OCI-LY7 (cell line): ENCODE measurements around the gene TACR1. TPM values are rescaled to one million over a fixed set of nuclear protein-coding genes. Genes with fewer than 3 reads are reported as not detected.
"Not testable (repeated sequence)": the region's sequence is repeated elsewhere in the genome, so short reads cannot be mapped to it uniquely, and the experiment has no call there.

ENCODE experiments used
- BruUV-seq: library from RNA; stranded (reverse); fragments of 400-500 nt; replicated peaks from 2 replicates; lab custom pipeline; 2021; lab: Mats Ljungman, UMichigan
- CTCF ChIA-PET: fragments of 300-600 bp; sonication (Branson Sonifier 250); formaldehyde crosslinking; loops from one replicate; lab custom pipeline; 2022; ENCODE audit warnings: antibody characterized with exemption; ENCODE audit not compliant: unreplicated experiment; lab: Charles Lee
- POLR2A ChIA-PET: fragments of 300-600 bp; sonication (Branson Sonifier 250); formaldehyde crosslinking; loops from one replicate; lab custom pipeline; 2022; ENCODE audit warnings: antibody characterized with exemption; lab: Charles Lee
- DNase-seq: peaks from one replicate; pipeline ENCODE4 v3.0.0-alpha.2; 2015; ENCODE audit warnings: low spot score
- H2AFZ ChIP-seq: fragments of 200-600 bp; sonication (generic), shearing (Covaris generic); 2 replicates; pipeline ENCODE4 v1.6.1; 2014; ENCODE audit warnings: mild to moderate bottlenecking, antibody characterized with exemption, low read length, moderate library complexity
- H3K27ac ChIP-seq: fragments of 200-600 bp; sonication (generic); 2 replicates; pipeline ENCODE4 v1.5.1; 2014; ENCODE audit warnings: mixed run types, low read depth, mild to moderate bottlenecking, moderate library complexity, low read length, inconsistent platforms; ENCODE audit not compliant: poor library complexity, severe bottlenecking
- H3K36me3 ChIP-seq: fragments of 200-600 bp; sonication (generic); 2 replicates; pipeline ENCODE4 v1.6.1; 2014; ENCODE audit warnings: mild to moderate bottlenecking, antibody characterized with exemption, low read length, moderate library complexity, mixed read lengths; ENCODE audit not compliant: insufficient read depth
- H3K4me1 ChIP-seq: fragments of 200-600 bp; sonication (generic); 2 replicates; pipeline ENCODE4 v1.5.1; 2014; ENCODE audit warnings: mild to moderate bottlenecking, low read length; ENCODE audit not compliant: insufficient read depth, poor library complexity, severe bottlenecking
- H3K4me2 ChIP-seq: fragments of 200-600 bp; sonication (generic); 2 replicates; pipeline ENCODE4 v1.6.1; 2014; ENCODE audit warnings: mild to moderate bottlenecking, low read length
- H3K4me3 ChIP-seq: fragments of 200-600 bp; sonication (generic); 2 replicates; pipeline ENCODE4 v1.5.1; 2014; ENCODE audit warnings: mild to moderate bottlenecking, low read depth, low read length; ENCODE audit not compliant: poor library complexity, severe bottlenecking
- H3K79me2 ChIP-seq: fragments of 200-600 bp; sonication (generic); 2 replicates; pipeline ENCODE4 v1.6.1; 2016; ENCODE audit warnings: low read depth, mild to moderate bottlenecking, low read length, moderate library complexity, mixed read lengths; ENCODE audit not compliant: insufficient read depth
- H3K9me2 ChIP-seq: fragments of 200-600 bp; sonication (generic); 2 replicates; pipeline ENCODE4 v1.6.1; 2016; ENCODE audit warnings: mild to moderate bottlenecking, low read length, mixed read lengths; ENCODE audit not compliant: insufficient read depth
- H3K9me3 ChIP-seq: fragments of 200-600 bp; sonication (generic); 2 replicates; pipeline ENCODE4 v1.6.1; 2014; ENCODE audit warnings: mild to moderate bottlenecking, mixed run types, low read length, mixed read lengths
- H4K20me1 ChIP-seq: fragments of 200-600 bp; sonication (generic); 2 replicates; pipeline ENCODE4 v1.6.1; 2014; ENCODE audit warnings: mild to moderate bottlenecking, antibody characterized with exemption, low read length, moderate library complexity, mixed read lengths; ENCODE audit not compliant: insufficient read depth
- CTCF ChIP-seq: fragments of 200-600 bp; sonication (generic); conservative IDR thresholded peaks from 2 replicates; pipeline ENCODE4 v1.5.1; 2014; ENCODE audit warnings: mild to moderate bottlenecking, antibody characterized with exemption, low read length, moderate library complexity, mixed read lengths
- EZH2phosphoT487 ChIP-seq: fragments of 200-600 bp; sonication (generic); IDR thresholded peaks from 2 replicates; pipeline ENCODE4 v1.6.1; 2018; ENCODE audit warnings: low read depth, borderline replicate concordance, mild to moderate bottlenecking, mixed run types, antibody characterized with exemption, low read length, moderate library complexity, mixed read lengths
- intact Hi-C: fragments of 100-400 bp; cut with micrococcal nuclease; formaldehyde crosslinking; loops from one replicate; pipeline ENCODE4 v1.10.0; 2022; ENCODE audit not compliant: unreplicated experiment
- total RNA-seq, 2 experiments: library from RNA; depleted of rRNA in 1 of 2; stranded (reverse); fragments of >200 nt in 1 of 2; shearing (Covaris generic) in 1 of 2; gene quantifications; 2 replicates each; pipeline ENCODE4 v1.2.3, GENCODE V29; 2014 to 2022

Gene TACR1
- total RNA-seq, 2 experiments from 2014 or later: not detected

DNA sequence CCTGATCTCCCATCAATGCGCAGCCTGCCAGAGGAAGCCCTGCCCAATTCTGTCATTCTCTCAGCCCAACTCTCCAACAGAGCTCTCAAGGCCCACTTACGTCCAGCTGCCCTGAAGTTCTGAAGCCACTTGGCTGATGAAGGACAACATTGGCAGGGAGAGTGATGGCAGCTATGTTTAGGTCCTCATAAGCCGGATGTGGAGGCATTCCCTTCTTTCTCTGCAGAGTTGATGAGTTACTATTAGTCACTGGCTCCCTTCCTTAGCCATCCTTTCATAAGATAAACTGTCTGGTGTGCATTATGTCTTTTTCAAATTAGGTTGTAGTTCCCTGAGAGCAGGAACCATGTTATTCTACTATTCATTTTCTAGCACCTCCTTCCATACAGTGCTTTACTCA lies 22.5 kb upstream of the TACR1 start:
- no peaks in the 10 kb centered on the region for H3K36me3 ChIP-seq
- no peak overlapping the region for H3K4me2 ChIP-seq
- H3K9me2 ChIP-seq: no peaks in the 10 kb centered on the region
- no peaks in the 10 kb centered on the region for H3K4me1 ChIP-seq
- no peak for TF ChIP-seq CTCF
- no peak overlapping the region for H3K4me3 ChIP-seq
- no peaks in the 10 kb centered on the region for H3K79me2 ChIP-seq
- no TSS peak for BruUV-seq
- H3K27ac ChIP-seq: no peak overlapping the region
- ChIA-PET POLR2A (interaction anchor here (0.9 kb wide), 1 partner anchor 32 kb away, joined by 3 read pairs; no protein-coding TSS in a partner anchor), CTCF (no interaction called here)
- no peaks in the 10 kb centered on the region for H4K20me1 ChIP-seq
- no peak overlapping the region for H2AFZ ChIP-seq
- DNase-seq: no peak
- intact Hi-C loops: no loop called here
- H3K9me3 ChIP-seq: no peaks in the 10 kb centered on the region

GRCh38 chr2:75219213-75219612 lies 19.9 kb upstream of the TACR1 start:
- H3K9me2 ChIP-seq, H3K4me2 ChIP-seq, H2AFZ ChIP-seq, H3K79me2 ChIP-seq, H4K20me1 ChIP-seq, H3K4me3 ChIP-seq, intact Hi-C loops, H3K4me1 ChIP-seq, CTCF ChIA-PET, BruUV-seq, DNase-seq, H3K36me3 ChIP-seq, H3K27ac ChIP-seq, H3K9me3 ChIP-seq: not testable (repeated sequence)
- POLR2A ChIA-PET: interaction anchor here (0.6 kb wide), 1 partner anchor 52 kb away, joined by 5 read pairs; no protein-coding TSS in a partner anchor

GRCh38 chr2:75211266-75211770 lies 12.0 kb upstream of the TACR1 start:
- Histone ChIP-seq H3K27ac (no peak overlapping the region), H3K4me2 (peak overlapping the region; percentile 42), H3K9me3 (no peaks in the 10 kb centered on the region), H3K36me3 (no peaks in the 10 kb centered on the region), H3K4me3 (no peak overlapping the region), H3K9me2 (no peaks in the 10 kb centered on the region), H4K20me1 (no peaks in the 10 kb centered on the region), H2AFZ (no peak overlapping the region), H3K79me2 (no peaks in the 10 kb centered on the region), H3K4me1 (peaks cover 8% of the 10 kb centered on the region)
- no peak for DNase-seq
- intact Hi-C loops: no loop called here
- TF ChIP-seq CTCF: no peak
- no peak for TF ChIP-seq EZH2phosphoT487
- no TSS peak for BruUV-seq
- CTCF ChIA-PET: no interaction called here
- POLR2A ChIA-PET: interaction anchor here (0.6 kb wide), 1 partner anchor 635 kb away, joined by 3 read pairs; no protein-coding TSS in a partner anchor
